HuH-7.5 (cell line): Measurements from ENCODE around the gene TERF2IP.

Experiments
- DNase-seq: peaks from one replicate; pipeline ENCODE4 v3.0.0; 2011; ENCODE audit warnings: low spot score

The TERF2IP gene, protein sequence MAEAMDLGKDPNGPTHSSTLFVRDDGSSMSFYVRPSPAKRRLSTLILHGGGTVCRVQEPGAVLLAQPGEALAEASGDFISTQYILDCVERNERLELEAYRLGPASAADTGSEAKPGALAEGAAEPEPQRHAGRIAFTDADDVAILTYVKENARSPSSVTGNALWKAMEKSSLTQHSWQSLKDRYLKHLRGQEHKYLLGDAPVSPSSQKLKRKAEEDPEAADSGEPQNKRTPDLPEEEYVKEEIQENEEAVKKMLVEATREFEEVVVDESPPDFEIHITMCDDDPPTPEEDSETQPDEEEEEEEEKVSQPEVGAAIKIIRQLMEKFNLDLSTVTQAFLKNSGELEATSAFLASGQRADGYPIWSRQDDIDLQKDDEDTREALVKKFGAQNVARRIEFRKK

DNA sequence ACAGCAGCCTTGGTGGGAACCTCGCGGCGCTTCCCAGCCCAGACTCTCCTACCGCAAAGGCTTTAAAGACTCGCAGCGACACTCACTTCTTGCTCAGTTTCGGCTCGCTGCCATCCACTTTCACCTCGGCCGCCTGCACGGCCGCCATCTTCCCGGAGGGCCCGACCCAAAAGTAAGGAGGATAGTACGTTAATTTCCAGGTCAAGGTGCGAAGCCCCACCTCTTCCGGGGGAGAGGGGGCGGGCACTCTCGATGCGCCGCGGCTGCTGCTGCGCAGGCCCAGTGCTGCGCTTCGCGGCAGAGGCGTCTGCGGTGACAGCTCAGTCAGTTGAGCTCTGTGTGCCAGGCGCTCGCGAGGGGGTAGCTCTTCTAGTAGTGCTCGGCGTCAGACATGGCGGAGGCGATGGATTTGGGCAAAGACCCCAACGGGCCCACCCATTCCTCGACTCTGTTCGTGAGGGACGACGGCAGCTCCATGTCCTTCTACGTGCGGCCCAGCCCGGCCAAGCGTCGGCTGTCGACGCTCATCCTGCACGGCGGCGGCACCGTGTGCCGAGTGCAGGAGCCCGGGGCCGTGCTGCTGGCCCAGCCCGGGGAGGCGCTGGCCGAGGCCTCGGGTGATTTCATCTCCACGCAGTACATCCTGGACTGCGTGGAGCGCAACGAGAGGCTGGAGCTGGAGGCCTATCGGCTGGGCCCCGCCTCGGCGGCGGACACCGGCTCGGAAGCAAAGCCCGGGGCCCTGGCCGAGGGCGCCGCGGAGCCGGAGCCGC is at the start of gene TERF2IP, which contains the start of gene KARS1:
Gene TERF2IP (plus strand): TSS at position 282 of the 773 bp plus-strand sequence. CDS start 110 bp downstream, at position 392.
Gene KARS1 (minus strand): TSS at position 174 of the 773 bp plus-strand sequence. CDS start 26 bp downstream, at position 148.
- peak; percentile 89 for DNase-seq

DNA sequence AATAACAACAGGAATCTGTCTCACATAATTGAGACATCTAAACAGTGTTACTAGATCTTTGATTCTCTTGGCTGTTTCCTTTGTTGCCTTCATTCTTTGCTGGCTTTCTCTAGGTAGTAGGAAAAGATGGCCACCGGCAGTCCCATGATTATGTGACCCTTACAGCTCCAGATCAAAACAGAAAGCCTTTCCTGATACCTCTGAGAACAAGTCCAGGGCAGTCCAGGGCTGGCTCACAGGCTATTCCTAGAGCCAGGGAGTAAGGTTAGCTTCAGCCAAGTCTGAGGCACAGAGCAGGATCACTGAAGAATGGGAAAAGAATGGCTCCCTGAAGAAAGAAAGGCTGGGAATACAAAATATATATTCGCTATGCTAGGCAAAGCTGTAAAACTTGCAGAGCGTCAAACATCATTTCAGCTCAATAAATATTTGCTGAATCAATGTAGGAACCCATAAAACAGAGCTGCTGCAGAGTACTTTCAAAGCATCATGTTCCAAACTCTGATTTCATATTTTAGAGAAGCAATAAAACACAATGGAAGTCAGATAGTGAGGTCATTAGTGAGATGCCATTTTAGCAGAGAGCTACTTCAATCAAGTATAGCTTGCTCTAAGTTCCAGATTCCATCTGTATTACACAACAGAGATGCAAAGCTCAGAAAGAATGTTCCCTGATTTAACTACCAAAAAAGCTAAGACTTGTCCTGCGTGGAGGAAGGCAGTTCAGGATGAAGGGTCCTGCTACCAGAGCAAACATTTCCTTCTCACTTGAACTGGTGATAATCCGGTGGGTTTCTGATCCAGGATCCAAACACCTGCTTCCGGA is 47.9 kb upstream of the TERF2IP start:
- DNase-seq = no peak

DNA sequence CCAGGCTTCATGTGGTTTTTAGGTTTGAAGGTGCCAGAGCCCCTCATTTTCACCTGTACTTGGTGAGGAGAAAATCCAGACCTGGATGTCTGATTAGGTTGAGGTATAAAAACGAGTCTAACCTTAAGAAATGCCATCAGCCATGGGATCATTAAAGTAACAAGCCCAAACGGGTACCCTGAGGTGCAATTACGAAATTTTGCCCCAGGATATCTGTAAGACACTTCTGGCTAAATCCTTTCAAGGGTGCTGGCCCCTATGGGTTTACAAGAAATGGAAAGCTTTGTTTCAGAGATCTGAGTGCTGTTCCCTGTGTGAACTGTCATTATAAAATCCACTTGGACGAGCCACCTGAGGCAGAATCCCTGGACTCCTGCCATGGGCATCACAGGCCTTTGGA is 44.3 kb upstream of the TERF2IP start:
- DNase-seq = no peak

DNA sequence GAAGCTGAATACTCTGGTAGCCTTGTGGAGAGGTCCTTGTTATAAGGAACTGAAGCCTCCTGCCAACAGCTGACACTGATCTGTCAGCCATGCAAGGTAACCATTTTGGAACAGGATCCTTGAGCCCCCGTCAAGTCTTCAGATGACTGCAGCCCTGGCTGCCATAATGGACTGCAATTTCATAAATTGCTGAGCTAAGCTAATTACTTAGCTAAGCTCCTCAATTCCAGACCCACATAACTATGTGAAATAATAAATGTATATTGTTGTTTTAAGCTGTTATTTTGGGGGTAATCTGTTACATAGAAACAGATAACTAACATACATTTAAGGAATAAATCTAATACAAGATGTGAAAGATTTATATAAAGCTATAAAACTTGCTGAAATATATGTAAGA is 41.1 kb upstream of the TERF2IP start:
- no peak for DNase-seq

DNA sequence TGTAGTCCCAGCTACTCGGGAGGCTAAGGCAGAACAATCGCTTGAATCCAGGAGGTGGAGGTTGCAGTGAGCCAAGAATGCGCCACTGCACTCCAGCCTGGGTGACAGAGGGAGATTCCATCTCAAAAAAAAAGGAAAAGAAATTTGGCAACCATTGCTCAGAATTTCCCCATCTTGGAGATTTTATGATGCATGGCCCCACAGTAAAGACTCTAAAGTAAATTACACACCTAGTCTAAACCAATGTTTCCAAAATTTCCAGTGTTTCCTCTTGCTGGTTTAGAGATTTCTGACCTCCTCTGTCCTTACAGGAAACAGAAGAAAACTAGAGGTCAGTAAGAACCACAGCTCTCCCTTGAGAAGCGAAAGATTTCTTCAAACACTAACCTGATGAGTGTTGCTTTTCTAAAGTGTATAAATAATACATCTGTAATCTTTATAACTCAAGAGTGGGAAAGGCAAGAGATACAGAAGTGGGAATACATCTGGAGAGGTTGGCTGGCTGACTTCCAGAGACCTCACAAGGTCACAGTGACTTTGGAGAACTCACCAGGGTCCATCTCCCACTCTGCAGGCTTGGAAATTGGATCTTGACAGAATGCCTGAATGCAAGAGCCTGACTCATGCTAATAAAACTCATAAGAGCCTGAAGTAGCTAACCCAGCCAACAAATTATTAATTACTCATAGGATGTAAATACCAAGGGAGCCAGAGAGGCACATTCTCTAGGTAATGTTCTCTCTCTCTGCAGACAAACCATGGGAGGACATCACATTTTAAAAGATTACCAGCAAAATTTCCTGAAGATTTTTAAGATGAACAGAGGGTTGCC is 33.3 kb upstream of the TERF2IP start:
- DNase-seq = no peak

DNA sequence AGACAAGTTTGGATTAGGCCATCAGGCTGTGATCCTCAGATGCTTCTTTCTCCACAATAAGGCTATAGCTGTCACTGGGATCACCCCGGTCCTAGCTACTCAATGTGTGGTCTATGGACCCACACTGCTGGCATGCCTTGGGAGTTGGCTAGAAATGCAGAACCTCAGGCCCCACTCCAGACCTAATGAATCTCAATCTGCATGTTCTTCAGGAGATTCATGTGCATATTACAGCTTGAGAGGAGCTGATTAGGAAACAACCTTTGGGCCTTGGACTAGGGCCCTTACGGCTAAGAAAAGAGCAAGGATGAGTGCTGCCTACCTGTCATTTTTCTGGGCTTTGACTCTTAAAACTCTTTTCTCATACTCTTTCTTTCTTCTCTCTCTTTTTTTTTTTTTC is 32.0 kb upstream of the TERF2IP start:
- DNase-seq = no peak

DNA sequence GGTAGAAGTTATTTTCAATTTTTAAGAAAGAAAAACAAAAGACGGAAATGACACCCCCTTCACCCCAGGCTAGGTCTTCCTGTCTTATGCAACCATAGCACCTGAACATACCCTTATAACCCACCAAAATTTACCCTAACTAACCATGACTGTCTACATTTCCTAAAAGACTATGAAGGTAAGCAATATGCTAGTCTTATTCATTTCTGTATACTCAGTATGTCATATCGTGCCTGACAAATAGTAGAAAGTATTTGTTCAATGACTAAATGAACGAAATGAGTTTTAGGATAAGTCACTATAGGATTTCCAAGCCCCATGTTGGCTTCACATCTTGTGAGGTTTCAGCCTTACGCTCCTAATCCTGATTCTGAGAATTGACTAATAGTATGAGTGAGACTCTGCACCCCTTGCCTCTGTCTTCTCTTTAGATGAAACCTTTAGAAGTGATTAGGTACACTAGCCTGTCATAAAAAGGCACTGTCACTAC is 31.0 kb upstream of the TERF2IP start:
- DNase-seq = no peak

DNA sequence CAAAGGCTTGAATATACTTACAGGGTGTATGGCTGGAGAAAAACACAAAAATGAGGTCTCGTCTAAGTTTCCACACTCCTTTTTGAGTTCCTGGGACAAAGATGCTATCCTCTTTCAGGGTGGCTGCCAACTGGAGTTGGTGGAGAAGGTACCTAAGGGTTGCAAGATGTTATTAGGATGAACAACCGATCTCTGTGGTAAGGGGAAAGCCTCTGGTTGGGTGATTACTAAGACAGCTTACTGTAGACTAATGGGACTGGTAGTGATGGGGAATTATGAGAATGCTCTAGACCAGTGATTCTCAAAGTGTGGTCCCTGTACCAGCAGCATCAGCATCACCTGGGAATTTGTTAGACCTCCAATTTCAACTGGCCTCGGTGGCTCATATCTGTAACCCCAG is 30.5 kb upstream of the TERF2IP start:
- no peak for DNase-seq

DNA sequence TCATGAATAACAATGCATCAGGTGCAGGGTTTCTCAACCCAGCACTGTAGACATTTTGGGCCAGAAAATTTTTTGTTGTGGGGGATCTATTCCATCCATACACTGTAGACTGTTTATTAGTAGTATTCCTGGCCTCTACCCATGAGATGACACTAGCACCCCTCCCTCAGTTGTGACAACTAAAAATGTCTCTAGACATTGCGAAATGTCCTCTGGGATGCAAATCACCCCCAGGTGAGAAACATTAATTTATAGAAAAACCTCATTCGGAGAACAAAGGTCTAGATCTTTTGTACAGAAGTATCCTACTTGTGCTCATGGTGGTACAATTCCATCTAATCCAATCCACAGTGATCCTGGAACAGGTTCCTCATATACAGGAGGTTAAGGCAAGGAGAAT is 28.8 kb upstream of the TERF2IP start:
- no peak for DNase-seq

DNA sequence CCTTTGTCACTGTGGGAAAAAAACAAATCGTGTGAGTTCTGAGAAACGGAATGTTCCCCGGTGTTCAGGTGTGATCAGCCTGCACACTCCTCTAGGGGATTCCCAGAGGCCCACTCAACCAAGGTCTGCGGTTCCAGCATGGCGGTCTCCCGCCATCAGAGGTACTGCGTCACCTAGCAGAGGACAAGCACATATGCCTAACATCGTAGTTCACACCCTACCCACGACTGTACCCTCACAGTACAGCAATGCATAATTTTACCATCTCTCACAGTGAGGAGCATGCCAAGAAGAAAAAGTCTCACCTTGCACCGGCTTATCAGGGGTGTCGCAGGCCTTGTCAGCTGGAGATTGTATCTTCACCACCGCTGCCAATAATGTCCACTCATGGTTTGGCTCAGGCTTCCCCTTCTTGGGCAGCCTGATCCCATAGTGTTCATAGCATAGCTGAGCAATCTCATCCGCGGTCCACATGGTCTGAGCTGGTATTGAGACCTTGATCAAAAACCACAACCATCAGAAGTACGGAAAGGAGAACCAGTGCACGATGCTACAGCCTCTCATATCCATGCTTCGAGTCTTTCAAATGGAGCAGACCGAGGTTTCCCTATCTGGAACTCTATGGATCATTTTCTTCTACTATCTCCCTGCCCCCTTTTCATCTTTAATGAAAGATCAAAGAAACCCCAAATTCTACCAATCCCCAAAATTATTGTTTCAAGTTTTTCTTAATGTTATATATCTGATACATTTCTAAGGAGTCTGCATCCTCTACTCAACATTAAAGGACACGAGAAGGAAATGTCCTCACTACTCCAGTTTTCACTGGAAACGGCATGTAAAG is 27.0 kb upstream of the TERF2IP start:
- no peak for DNase-seq

DNA sequence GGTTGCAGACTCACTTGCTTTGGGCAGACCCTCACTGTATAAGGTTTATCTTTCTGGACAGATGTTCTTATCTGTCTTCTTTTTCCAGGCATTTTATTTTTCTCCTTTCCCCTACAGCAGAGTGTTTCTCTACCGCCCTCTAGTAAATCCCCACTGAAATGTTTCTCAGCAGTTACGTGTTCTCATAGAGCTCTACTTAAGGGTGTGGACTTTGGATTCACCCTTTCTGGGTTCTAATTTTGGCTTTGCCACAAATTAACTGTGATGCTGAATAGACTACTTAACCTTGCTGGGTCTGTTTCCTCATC is 26.4 kb upstream of the TERF2IP start:
- DNase-seq = no peak

DNA sequence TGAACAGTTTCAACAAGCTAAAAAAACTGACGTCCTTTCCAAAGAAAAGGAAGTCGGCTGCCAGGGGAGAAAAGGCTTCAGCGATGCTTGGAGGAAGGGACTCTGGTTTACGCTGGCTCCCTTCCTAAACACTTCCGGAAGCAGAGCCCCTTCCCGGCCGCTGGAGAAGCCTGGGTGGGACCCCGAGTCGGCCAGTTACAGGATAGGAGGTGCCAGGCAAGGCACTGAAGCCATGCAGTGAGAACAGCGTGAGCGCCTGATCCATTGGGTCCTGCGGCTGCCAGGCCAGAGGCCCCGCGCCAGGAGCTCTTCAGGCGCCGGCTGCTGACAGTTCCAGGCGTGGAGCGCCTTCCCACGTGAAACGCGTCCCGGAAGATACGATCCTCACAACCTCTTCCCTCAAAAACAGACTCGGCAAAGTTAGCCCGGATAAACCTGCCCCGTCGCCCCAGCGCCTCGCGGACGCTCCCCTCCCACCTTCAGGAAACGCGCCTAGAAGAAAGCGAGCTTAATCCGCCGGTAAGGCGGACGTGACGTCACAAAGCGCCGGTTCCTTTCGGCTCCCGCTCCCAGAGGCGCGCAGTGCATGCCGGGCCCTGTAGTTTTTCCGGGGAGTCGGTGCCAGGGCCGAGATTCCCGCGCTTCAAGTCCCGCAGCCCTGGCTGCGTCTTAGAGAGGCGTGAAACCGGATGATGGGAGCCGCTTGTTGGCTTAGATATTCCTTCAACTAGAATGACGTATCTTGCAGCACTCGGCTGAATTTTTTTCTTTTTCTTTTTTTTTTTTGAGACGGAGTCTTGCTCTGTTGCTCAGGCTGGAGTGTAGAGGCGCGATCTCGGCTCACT is 24.6 kb upstream of the TERF2IP start, which contains the start of gene ADAT1:
Gene ADAT1 (minus strand): TSS at position 521 of the 845 bp plus-strand sequence. CDS start 2,482 bp downstream, outside the sequence.
- peak; percentile 83 for DNase-seq

DNA sequence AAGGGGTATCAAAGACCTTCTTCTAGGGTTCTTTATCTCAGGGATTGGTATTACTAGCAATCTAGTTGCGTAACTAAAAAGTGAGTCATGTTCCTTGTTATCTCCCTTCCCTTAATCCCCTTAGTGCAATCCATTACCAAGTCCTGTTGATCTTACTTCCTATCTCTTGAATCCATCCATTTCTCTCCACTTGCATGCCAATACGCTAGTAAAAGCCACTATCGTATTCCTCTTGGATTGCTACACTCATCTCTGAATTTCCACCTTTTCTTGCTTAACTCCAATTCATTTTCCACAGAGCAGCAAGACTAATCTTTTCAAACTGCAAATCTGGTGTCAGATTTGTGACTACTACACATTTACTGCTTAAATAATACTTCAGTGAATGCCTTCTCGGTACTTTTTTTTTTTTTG is 22.6 kb upstream of the TERF2IP start:
- DNase-seq = no peak

DNA sequence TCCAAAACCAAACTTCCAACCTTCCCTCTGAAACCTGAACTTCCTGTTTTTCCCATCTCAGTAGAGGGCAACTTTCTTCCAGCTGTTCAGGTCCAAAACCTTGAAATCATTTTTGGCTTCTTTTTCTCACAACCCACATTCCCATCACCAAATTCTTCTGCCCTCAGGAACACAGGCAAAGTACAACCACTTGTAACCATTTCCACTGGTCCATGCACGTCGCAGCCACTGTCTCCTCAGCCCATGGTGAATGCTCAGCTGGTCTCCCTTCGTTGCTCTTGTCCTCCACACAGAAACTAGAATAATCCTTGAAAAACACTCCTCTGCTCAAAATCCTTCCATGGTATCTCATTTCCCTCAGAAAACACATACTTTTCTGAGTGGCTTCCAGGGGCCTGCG is 20.8 kb upstream of the TERF2IP start:
- no peak for DNase-seq

DNA sequence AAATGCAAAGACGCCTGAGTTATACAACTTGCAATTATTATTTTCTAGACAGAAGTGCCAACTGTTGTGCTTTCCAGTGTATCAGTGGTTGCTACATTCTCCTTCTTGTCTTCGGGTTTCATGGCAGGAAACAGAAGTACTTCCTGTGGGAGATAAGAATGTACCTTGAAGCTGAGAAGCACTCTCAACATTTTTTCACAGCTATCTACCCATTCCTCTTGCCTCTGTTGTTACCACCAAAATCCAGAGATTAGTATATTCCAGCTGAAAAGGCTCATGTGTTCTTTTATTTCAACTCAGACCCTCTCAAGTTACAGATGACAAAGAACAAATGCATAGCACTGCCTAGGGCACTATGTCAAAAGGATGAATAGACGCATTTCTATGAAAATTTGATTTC is 19.7 kb upstream of the TERF2IP start:
- DNase-seq = no peak

DNA sequence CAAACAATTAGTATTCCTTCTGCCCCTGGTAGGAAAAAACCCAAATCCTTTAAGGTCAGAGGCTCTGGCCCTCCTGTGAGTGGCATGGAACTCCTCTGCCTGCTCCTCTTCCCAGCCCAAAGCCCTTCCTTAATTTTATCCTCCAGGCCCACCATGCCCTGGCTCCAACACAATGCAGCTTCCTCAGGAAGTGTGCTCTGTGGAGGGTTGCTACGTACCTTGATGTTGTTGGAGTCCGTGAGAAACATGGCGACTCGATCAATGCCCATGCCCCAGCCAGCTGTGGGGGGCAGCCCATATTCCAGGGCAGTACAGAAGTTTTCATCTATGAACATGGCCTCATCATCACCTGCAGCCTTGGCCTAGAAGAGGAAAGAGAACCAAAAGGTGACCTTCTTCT is 19.2 kb upstream of the TERF2IP start:
- no peak for DNase-seq

DNA sequence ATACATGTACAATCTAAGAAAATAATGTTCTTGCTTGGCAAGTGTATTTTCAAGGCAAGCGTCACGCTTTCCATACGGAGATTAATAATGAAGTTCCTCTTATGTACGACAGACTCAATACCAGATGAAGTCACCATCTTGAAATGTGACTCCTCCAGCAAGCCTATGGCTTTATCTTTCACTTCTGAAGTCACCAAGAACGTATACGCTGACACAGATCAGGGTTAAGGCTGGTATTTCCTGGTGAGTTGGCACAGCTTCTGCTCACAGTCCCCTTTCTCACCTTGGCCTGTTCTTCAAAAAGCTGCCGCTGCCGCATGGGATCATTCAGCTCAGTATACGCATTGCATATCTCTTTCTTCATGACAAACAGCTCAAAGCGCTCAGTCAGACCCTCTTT is 18.4 kb upstream of the TERF2IP start:
- no peak for DNase-seq

DNA sequence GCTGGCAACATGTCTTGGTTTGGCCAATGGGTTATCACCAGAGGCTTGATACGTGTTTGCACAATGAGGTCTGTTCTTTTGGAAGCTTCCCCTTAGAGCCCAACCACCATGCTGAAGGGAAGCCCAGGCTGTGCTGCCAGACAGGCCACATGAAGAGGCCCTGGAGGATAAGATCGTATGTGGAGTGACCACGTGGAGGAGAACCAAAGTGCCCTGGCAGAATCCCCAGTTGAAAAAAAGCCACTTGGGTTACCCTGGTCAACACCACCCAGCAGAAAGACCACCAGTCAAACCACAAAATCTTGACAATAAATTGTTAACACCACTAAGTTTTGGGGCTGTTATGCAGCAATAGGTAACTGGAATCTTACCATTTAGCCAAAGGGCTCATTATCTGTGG is 17.5 kb upstream of the TERF2IP start:
- no peak for DNase-seq

DNA sequence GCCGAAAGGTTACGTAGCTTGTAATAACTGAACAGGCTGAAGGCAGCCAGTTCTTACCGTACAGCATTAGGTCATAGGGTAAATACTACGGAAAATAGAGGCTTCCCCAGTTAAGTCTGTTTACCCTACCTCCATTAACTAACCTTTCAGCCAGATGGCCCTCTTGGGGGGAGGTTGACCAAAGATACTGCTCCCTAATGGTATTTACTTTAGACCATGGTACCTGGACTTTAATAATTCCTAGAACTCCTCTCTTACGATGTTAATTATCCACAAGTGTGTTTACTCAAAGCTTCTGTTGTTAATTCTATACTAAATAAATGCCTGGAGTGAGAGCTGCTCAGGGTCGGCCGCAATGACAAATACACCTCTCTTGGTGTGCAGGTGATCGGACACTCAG is 14.7 kb upstream of the TERF2IP start:
- DNase-seq = no peak
